RWPE1 (cell line): ENCODE data around the gene TNC.

Source experiments
- CTCF ChIA-PET: fragments of 350-600 bp; sonication (Branson Sonifier 250); formaldehyde crosslinking; extraction: SDS; loops from one replicate; lab custom pipeline; 2021; lab: Yijun Ruan, JAX
- POLR2A ChIA-PET: fragments of 400-600 bp; formaldehyde crosslinking; extraction: SDS; loops from one replicate; lab custom pipeline; 2020; ENCODE audit warnings: antibody characterized with exemption; ENCODE audit not compliant: low non-redundant PET; lab: Yijun Ruan, JAX
- DNase-seq: peaks from one replicate; pipeline ENCODE4 v3.0.0; 2012; ENCODE audit warnings: low spot score
- H3K27ac ChIP-seq: fragments of 450-650 bp; 2 replicates; pipeline ENCODE4 v1.5.1; 2017
- TF ChIP-seq, protein P1 (sequence below): fragments of 450-650 bp; conservative IDR thresholded peaks from 2 replicates; pipeline ENCODE4 v1.5.1; 2017; ENCODE audit warnings: low read depth, mild to moderate bottlenecking

Gene TNC

DNA sequence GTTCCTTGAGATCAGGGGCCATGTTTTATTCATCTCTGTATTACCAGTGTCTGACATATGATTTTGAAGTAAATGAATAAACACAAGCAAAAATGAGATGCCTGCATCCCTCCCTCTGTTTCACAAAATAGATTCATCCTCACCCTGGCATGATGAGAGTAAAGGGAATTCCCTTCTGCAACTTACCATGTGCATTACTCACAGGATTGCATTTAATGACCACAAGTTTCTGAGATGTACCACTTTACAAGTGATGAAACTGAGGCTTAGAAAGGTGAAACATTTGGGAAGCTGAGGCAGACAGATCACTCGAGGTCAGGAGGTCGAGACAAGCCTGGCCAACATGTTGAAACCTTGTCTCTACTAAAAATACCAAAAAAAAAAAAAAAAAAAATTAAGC, 113.4 kb downstream of the TNC start:
- CTCF ChIA-PET: interaction anchor here (1.4 kb wide), 1 partner anchor 10 kb away, joined by 4 read pairs; no protein-coding TSS in a partner anchor
- POLR2A ChIA-PET: no interaction called here
- TF ChIP-seq, protein P1, sequence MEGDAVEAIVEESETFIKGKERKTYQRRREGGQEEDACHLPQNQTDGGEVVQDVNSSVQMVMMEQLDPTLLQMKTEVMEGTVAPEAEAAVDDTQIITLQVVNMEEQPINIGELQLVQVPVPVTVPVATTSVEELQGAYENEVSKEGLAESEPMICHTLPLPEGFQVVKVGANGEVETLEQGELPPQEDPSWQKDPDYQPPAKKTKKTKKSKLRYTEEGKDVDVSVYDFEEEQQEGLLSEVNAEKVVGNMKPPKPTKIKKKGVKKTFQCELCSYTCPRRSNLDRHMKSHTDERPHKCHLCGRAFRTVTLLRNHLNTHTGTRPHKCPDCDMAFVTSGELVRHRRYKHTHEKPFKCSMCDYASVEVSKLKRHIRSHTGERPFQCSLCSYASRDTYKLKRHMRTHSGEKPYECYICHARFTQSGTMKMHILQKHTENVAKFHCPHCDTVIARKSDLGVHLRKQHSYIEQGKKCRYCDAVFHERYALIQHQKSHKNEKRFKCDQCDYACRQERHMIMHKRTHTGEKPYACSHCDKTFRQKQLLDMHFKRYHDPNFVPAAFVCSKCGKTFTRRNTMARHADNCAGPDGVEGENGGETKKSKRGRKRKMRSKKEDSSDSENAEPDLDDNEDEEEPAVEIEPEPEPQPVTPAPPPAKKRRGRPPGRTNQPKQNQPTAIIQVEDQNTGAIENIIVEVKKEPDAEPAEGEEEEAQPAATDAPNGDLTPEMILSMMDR: no peak
- no peak overlapping the region for H3K27ac ChIP-seq
- no peak for DNase-seq

DNA sequence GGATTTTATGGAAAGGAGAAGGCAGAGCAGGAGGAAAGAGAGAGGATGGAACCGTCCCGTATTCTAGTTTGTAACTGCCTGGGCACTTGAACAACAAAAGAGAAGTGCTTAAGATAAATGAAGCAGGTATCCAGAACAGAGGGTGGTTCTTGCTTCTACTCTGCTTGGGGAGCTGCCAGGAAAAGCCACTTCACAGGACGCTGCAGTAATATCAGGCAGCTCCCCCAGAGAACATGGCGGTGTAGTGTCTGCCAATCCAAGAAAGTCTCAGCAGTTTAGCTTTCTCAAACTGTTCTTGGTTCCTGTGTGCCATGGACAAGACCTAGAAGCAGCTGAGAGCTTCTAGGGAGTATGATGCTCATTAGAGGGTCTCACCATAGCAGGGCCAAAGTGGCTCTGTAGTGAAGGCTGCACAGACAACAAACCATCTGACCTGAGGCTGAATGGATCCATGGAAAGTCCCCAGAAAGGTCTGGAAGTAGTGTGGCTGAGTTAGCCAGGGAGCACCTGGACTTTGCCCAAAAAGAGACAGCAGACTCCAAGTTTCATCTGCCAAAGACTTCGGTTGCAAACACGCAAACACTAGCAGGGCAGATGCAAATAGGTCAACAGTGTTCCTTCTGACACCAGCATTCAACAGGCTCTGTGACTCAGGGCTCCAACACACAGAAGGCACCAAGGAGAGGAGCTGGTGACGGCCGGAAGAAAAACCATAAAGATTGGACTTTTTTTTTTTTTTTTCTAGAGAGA, 115.4 kb downstream of the TNC start:
- no peak overlapping the region for H3K27ac ChIP-seq
- DNase-seq: no peak
- CTCF ChIA-PET: interaction anchor here (0.6 to 1.2 kb wide), 4 partner anchors 12 to 597 kb away, joined by 3 to 6 read pairs (median 4); no protein-coding TSS in a partner anchor
- TF ChIP-seq, protein P1: no peak
- POLR2A ChIA-PET: no interaction called here

DNA sequence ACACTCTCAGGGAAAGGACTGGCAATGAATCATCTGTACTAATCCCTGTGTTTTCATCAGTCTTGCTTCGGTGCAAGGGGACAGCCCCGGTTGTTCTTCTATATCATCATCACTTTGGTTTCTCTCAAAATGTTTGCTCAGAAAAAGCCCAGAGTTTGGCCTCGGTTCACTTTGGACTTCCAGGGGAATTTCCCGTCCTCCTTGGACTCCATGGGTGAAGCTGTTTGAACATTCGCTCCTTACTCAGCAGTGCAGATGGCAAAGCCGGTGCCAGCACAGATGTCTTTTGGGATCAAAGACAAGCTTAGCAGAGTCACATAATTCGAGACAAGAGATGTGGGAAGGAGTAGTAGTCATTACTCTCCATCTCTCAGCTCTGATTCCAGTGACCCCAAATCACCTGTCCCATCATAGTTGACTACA, 117.7 kb downstream of the TNC start:
- ChIA-PET CTCF (interaction anchor here (0.6 kb wide), 1 partner anchor 35 kb away, joined by 3 read pairs; no protein-coding TSS in a partner anchor), POLR2A (no interaction called here)
- TF ChIP-seq, protein P1: no peak
- DNase-seq: no peak
- H3K27ac ChIP-seq: no peak overlapping the region

DNA sequence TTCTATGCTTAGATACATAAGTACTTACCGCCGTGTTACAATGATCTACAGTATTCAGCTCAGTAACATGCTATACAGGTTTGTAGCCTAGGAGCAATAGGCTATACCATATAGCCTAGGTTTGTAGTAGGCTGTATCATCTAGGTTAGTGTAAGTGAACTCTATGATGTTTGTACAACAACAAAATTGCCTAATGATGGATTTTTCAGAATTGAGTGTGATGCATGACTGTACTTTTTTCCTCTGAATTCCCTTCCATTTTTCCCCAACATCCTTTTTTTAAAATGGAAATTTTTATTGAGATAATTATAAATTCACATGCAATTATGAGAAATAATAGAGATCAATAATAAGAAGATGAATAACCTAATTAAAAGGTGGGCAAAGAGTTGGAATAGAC, 119.6 kb downstream of the TNC start:
- ChIA-PET CTCF (no interaction called here), POLR2A (no interaction called here)
- DNase-seq: no peak
- TF ChIP-seq, protein P1: no peak
- no peak overlapping the region for H3K27ac ChIP-seq

DNA sequence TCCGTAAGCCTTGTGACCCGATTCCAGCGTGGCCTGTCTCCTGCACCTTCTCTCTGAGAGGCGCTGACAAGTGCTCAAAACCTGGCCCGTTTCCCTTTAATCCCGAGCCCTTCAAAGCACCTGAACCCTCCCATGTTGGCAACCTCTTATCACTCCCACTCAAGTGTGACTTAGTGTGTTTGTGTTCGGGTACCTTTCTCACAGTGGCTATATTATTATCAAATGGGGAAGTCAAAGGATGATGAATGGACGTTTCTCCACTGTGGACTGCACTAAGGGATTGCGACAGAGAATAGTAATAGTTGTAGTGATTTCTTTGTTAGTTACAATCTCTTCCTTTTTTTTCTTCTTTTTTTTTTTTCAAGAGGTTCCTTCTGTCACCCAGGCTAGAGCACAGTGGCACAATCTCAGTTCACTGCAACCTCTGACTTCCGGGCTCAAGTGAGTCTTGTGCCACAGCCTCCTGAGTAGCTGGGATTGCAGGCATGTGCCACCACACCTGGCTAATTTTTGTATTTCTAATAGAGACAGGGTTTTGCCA, 122.2 kb downstream of the TNC start:
- DNase-seq: no peak
- no peak overlapping the region for H3K27ac ChIP-seq
- ChIA-PET CTCF (no interaction called here), POLR2A (no interaction called here)
- TF ChIP-seq, protein P1: no peak

DNA sequence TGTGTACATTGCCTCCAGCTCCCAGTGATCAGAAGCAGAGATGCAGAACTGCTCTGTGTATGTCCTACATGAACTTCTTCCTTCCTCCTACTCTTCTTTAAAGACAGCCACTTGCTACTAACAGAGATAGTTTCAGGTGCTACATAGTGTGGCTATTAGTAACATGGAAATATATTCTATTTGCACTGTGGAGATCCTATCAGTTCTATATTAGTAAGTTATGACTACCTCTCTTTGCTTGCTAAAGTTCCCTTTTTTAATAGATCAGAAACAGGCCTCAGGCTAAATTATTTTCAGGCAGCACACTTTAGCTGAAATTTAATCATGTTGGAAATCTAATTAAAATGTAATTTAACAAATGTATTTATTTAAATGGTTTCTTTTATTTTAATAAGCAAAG, 123.2 kb downstream of the TNC start:
- TF ChIP-seq, protein P1: no peak
- CTCF ChIA-PET: no interaction called here
- no peak for DNase-seq
- H3K27ac ChIP-seq: no peak overlapping the region
- POLR2A ChIA-PET: no interaction called here
